ENCODE data around the gene TNFAIP2.

TNFAIP2 gene

GRCh38 chr14:103094406-103095209 lies 28.7 kb upstream of the TNFAIP2 start, which contains the start of gene EXOC3L4:
Gene EXOC3L4, plus strand, starts transcription at chr14:103094725. Its CDS starts 5,495 bp downstream, at chr14:103100220.
- no peak for DNase-seq

- no peak for DNase-seq
Observed at GRCh38 chr14:103095210-103095778, 28.0 kb upstream of the TNFAIP2 start.

GRCh38 chr14:103096387-103096786 lies 26.9 kb upstream of the TNFAIP2 start:
- DNase-seq, result no peak

- no peak for DNase-seq
Observed at GRCh38 chr14:103097244-103097993, 25.8 kb upstream of the TNFAIP2 start.

- no peak for DNase-seq
Observed at GRCh38 chr14:103097994-103098957, 25.0 kb upstream of the TNFAIP2 start.

GRCh38 chr14:103099081-103099732 lies 24.1 kb upstream of the TNFAIP2 start:
- DNase-seq, result no peak

GRCh38 chr14:103099733-103100280 lies 23.5 kb upstream of the TNFAIP2 start:
- DNase-seq, result no peak

GRCh38 chr14:103100281-103101121 lies 22.8 kb upstream of the TNFAIP2 start:
- DNase-seq, result no peak

- no peak for DNase-seq
Observed at GRCh38 chr14:103101257-103101962, 21.9 kb upstream of the TNFAIP2 start.

- no peak for DNase-seq
Observed at GRCh38 chr14:103101963-103102688, 21.1 kb upstream of the TNFAIP2 start.

- DNase-seq, result no peak
Observed at GRCh38 chr14:103102689-103103260, 20.5 kb upstream of the TNFAIP2 start.

GRCh38 chr14:103103461-103104388 lies 19.5 kb upstream of the TNFAIP2 start:
- DNase-seq, result no peak

GRCh38 chr14:103104389-103104653 lies 18.9 kb upstream of the TNFAIP2 start:
- DNase-seq, result no peak

GRCh38 chr14:103104654-103105452 lies 18.4 kb upstream of the TNFAIP2 start:
- no peak for DNase-seq

- DNase-seq, result no peak
Observed at GRCh38 chr14:103105580-103106150, 17.6 kb upstream of the TNFAIP2 start.

- DNase-seq, result no peak
Observed at GRCh38 chr14:103107455-103107854, 15.8 kb upstream of the TNFAIP2 start.
